NCI-H460 (cell line): ENCODE results near the gene THAP2. TPM values are rescaled to one million over a fixed set of nuclear protein-coding genes. Genes with fewer than 3 reads are reported as not detected.
"Not testable (repeated sequence)": the region's sequence is repeated elsewhere in the genome, so short reads cannot be mapped to it uniquely, and the experiment has no call there.

ENCODE experiments used
- DNase-seq: peaks from one replicate; pipeline ENCODE4 v3.0.0-alpha.2; 2016; ENCODE audit warnings: low read depth; ENCODE audit errors: extremely low read depth
- small RNA-seq, 2 experiments: library from RNA; depleted of rRNA; stranded (forward); fragments of <200 nt; gene quantifications; one replicate each; pipeline ENCODE3, GENCODE V24; 2014
- total RNA-seq: library from RNA; depleted of rRNA; stranded (reverse); fragments of >200 nt; shearing (Covaris generic); gene quantifications from 2 replicates; pipeline ENCODE4 v1.2.3, GENCODE V29; 2014; rRNA removed

THAP2 gene
- total RNA-seq, 1 experiment from 2014 or later, result 9.7 TPM

DNA sequence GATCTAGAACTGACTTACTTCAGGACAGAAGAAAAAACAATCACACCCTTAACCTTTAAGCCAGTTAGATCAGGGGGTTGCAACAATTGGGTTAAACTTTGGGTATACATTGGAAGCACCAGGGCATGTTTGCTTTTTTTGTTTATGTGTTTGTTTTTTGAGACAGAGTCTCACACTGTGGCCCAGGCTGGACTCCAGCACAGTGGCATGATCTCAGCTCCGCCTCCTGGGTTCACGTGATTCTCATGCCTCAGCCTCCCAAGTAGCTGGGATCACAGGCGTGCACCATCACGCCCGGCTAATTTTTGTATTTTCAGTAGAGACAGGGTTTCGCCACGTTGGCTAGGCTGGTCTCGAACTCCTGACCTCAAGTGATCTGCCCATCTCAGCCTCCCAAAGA, 38.1 kb downstream of the THAP2 start:
- not testable (repeated sequence) for DNase-seq

DNA sequence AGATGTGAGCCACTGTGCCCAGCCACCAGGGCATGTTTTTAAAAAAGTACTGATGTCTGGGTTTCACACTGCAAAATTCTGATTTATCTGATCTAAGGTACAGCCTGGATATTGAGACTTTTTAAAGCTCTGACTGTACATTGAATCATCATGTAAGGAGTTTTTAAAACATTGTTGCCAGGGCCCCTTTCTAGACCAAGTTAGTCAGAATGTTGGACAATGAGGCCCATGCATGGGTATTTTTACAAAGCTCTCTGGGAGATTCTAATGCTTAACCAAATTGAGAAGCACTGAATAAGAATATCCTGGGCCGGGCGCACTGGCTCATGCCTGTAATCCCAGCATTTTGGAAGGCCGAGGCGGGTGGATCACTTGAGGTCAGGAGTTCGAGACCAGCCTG, 38.5 kb downstream of the THAP2 start:
- no peak for DNase-seq

DNA sequence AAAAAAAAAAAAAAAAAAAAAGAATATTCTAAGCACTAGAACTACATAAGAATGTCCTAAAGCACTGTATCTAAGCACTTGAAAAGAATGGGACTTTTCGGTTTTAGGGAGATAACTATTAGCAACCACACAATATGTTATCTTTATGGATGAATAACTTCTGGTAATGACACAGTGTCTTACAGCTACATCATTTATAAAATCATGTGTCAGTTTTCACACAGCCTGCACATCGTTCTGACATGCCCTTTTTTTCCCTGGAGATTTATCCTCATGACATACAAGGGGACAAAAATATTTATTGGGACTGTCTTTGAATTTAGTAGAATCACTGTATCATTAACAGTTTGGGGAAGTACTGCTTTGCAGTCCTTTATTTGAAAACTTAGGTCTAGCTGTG, 39.1 kb downstream of the THAP2 start:
- no peak for DNase-seq

DNA sequence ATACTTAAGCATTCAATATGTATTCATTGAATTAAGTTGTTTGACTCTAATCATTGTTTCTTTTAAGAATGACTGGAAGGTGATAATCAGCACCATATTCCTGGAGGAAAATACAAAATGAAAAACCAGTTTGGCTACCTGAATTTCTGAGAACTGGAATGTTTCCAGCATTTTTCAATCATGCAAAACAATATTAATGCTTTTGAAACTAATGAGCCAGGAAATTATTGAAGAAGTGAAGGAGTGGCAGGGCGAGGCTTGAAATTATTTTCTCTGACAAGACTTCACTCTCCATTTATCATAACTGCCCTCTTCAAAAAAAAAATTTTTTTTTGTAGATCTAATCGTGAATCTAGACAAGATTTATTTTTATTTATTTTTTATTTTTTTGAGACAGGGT, 40.8 kb downstream of the THAP2 start:
- no peak for DNase-seq

DNA sequence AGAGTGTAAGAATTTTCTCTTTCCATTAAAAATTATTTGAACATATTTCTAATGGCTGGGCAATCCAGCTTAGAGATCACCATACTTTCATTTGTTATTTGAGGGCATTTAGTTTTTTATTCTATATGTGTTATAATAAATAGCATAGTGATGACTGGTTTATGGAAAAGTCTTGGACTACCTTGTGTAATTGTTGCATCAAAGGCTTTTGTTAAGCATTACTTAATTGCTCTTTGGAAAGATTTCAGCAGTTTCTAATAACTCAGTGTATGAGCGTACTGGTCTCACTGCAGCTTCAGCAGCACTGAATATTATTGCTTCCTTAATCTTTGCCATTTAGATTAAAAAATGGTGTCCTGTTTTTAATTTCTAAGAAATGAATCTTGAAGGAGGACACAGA, 44.6 kb downstream of the THAP2 start:
- DNase-seq, result no peak

DNA sequence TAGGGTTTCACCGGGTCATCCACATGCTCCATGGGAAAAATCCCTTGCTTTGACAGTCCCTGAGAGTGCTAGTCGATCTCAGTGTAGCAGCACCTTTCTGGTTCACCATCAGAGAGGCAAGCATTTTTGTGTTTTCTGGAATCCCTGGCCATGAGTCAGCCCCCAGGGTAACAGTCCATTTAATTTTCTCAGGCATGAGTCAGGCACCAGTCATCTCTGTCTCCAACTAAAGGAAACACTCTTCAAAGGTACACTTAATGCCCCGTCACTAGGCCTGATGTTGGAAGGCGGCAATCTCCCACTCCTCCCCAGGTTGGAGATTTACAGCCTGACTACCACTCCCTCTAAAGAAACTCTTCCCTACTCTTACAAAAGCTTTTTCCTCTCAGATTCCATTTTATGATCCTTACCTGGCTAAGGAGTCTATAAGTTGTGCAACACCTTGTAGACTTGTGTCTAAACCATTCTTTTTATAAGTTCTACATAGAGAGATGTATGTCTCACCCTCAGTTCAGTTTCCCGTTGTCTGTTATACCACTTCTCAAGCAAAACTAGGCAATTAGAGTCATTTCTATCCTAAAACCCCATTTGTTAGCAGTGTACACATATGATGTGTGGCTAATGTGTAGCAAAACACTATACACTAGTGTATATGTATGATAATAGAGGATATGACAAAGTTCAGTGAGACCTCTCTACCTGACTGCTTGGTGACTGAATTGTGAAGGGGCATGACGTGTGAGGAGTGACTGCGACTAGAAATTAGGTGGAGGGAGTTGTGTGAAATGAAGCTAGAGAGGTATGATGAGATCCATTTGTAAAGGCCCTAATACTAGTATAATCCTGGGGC, 46.4 kb downstream of the THAP2 start:
- DNase-seq, result no peak

DNA sequence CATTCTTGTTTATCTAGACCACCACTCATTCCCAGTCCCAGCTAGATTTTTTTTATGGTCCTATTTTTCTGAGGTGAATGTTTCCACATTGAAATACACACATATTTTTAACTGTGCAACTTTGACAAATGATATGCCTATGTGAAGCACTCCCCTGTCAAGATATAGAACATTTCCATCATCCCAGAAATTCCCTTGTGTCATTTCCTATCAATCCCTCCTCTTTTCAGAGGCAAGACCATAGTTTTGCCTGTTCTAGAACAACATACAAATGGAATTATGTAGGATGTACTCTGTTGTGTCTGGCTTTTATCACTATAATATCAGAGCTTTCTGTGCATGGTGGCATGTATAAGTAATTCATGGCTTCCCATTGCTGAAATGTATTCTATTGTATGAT, 54.5 kb downstream of the THAP2 start:
- DNase-seq, result no peak

DNA sequence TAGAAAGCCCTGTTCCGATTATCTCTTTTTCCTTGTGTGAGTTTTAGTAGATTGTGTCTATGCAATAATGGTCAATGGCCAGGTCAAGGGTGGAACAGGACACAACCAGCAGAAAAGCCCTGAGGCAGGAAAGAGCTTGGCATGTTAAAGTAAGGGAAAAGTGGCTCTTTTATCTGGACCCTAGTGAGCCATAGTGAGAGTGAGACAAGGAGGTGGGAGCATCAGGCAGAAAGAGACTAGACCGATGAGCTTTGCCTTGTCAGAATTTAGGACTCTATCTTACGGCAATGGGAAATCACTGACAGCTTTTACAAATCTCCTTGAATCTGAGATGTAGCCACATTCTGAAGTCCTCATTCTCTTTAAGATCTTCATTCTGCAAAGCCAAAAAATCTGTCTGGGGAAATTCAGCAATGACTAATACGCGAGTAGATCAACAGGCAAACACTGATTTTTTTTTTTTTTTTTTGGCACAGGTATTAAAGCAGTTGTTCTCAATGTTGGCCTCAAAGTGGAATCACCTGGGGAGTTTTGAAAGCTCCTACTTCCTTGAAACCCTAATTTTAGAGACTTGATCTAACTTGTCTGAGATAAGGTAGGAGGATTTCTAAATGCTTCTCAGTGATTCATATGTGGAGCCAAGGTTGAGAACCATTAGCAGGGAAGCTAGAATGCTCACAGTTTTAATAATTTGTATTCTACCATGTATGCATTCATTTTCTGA, 55.7 kb downstream of the THAP2 start:
- no peak for DNase-seq

DNA sequence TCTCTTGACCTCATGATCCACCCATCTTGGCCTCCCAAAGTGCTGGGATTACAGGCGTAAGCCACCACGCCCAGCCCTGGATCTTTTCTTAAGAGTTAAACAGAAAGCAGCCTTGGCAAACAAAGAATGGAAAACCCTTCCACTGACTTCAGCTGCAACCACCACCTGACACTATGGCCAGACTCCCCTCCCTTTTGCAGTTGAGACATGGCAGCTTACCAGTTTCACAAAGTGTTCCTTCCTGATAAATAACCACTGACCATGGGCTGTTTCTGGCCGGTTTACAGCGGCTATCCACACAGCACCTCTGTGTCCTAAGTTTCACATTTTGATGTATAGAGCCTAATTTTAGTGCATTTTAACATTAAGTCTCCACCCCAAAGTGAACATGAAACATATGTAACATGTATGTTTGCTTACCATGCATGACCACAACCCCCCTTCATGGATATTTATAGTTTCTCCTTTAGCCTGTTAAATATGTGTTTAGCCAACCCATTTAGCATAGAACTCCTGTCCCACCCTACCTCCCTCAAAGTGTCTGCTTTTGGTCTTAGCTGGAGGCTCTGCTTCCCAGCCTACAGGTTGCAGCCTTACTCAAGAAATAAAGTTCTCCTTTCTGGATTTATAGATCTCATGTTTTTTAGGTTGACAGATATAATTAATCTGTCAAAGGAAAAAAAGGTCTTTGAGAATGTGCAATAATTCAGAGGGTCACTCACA, 57.8 kb downstream of the THAP2 start:
- no peak for DNase-seq

DNA sequence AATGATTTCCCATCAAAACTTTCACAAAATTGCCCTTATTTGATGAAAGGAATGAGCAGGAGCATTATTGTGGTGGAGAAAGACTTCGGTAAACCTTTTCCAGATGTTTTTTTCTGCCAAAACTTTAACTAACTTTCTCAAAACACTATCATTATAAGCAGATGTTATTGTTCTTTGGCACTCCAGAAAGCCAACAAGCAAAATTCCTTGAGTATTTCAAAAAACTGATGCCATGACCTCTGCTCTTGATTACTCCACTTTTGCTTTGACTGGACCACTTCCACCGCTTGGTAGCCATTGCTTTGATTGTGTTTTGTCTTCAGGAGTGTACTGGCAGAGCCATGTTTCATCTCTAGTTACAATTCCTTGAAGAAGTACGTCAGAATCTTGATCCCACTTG, 60.9 kb downstream of the THAP2 start:
- no peak for DNase-seq

DNA sequence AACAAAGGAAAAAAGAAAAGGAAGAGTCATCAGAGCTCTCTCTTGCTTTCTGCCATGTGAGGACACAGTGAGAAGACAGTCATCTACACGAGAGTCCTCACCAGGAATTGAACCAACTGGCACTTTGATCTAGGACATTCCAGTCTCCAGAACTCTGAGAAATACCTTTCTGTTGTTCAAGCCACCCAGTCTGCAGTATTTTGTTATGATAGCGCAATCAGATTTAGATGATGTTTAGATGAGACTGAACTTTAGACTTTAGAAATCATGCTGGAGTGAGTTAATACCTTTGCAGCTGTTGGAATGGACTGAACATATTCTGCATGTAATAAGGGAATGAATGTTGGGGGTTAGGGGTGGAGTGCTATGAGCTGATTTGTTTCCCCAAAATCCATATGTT, 62.4 kb downstream of the THAP2 start:
- DNase-seq, result no peak

DNA sequence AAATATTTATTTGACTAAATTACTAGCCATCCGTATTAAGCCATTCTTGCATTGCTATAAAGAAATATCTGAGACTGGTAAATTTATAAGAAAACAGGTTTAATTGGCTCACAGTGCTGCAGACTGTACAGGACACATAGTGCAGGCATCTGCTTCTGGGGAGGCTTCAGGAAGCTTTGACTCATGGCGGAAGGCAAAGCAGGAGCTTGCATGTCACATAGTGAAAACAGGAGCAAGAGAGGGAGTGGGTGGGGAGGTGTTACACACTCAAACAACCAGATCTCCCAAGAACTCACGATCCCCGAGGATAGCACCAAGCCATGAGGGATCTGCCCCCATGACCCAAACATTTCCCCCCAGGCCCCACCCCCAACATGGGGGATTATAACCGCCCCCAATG, 63.9 kb downstream of the THAP2 start:
- DNase-seq, result no peak

Small RNAs within 50 kb of the gene (small RNA-seq; reads per million reads assigned to genes)
- 0 to 0.02 reads per million in 2 experiments for gene RF00560

Other genes starting within 250 kb of the THAP2 start
- not detected in 2 replicates for gene LGR5, start 224.5 kb upstream of the THAP2 start, total RNA-seq
- gene ZFC3H1, start 453 bp upstream of the THAP2 start, total RNA-seq, result 25.9 and 38.4 TPM in 2 replicates
- 45.1 and 46.9 TPM in 2 replicates for gene TMEM19, start 21.8 kb downstream of the THAP2 start, total RNA-seq
- 33.5 and 45.2 TPM in 2 replicates for gene RAB21, start 90.6 kb downstream of the THAP2 start, total RNA-seq
- 22.5 and 24.6 TPM in 2 replicates for gene TBC1D15, start 175.5 kb downstream of the THAP2 start, total RNA-seq